HepG2 (cell line): ENCODE measurements around the gene HPS4. TPM values are rescaled to one million over a fixed set of nuclear protein-coding genes. Genes with fewer than 3 reads are reported as not detected.

Experiments used
- ATAC-seq: fragments of 200-7000 bp; cut with Tn5 transposase; 3 replicates; pipeline ENCODE4 v1.9.1; 2020; ENCODE audit warnings: mild to moderate bottlenecking, moderate library complexity
- BruUV-seq: library from RNA; stranded (reverse); fragments of 400-500 nt; replicated peaks from 2 replicates; lab custom pipeline; 2021; lab: Mats Ljungman, UMichigan
- CTCF ChIA-PET: fragments of 300-600 bp; formaldehyde crosslinking; extraction: SDS; loops from one replicate; lab custom pipeline; 2021; ENCODE audit warnings: low total read pairs, inconsistent platforms, low intra/inter-chr PET ratio; lab: Yijun Ruan, JAX
- POLR2A ChIA-PET: fragments of 350-600 bp; sonication (Branson Sonifier 250); formaldehyde crosslinking; loops from one replicate; lab custom pipeline; 2020; ENCODE audit warnings: antibody characterized with exemption, inconsistent platforms; lab: Yijun Ruan, JAX
- DNase-seq: peaks from one replicate; pipeline ENCODE4 v3.0.0-alpha.2; 2015; ENCODE audit warnings: low spot score
- FAIRE-seq: peaks from 3 replicates; lab custom pipeline; 2011; peaks lifted over from hg19 to GRCh38; lab: Jason Lieb, UNC
- H2AFZ ChIP-seq: one replicate; pipeline ENCODE4 v1.6.1; 2011; ENCODE audit warnings: low read length, inconsistent platforms
- H3K27ac ChIP-seq: fragments of 300-600 bp; 3 replicates; pipeline ENCODE4 v1.8.0; 2011; ENCODE audit warnings: mixed run types, mild to moderate bottlenecking, mixed read lengths, low read length, inconsistent platforms; ENCODE audit not compliant: insufficient read depth; ENCODE audit errors: extremely low read length
- H3K27me3 ChIP-seq, 2 experiments: fragments of 200-600 bp in 1 of 2; 2 replicates in 1 of 2; 3 replicates in 1 of 2; pipeline versions ENCODE4 v1.6.0 to v1.8.0; 2011; ENCODE audit warnings: low read length in 2 of 2, mild to moderate bottlenecking in 2 of 2, moderate library complexity in 2 of 2, inconsistent platforms in 1 of 2; ENCODE audit not compliant: insufficient read depth in 2 of 2, control insufficient read depth in 1 of 2
- H3K36me3 ChIP-seq, 2 experiments: fragments of 200-600 bp in 1 of 2; replicated peaks in 1 of 2; 2 replicates in 1 of 2; 3 replicates in 1 of 2; pipeline versions ENCODE4 v1.5.1 to v1.8.0; 2011; ENCODE audit warnings: low read length in 2 of 2, inconsistent platforms in 1 of 2; ENCODE audit not compliant: insufficient read depth in 2 of 2, control insufficient read depth in 1 of 2
- H3K4me1 ChIP-seq: 2 replicates; pipeline ENCODE4 v1.5.1; 2012; ENCODE audit warnings: low read length, inconsistent platforms; ENCODE audit not compliant: insufficient read depth
- H3K4me2 ChIP-seq: 2 replicates; pipeline ENCODE4 v1.6.0; 2011; ENCODE audit warnings: low read depth, low read length, inconsistent platforms
- H3K4me3 ChIP-seq, 3 experiments: fragments of 200-600 bp in 1 of 3; sonication (generic), shearing (Covaris generic) in 1 of 3; replicated peaks in 1 of 3; 2 replicates each; pipeline ENCODE4 v1.5.1; 2011 to 2016; ENCODE audit warnings: low read length in 3 of 3, inconsistent platforms in 2 of 3, low read depth in 2 of 3, mild to moderate bottlenecking in 2 of 3, control low read depth in 1 of 3, mixed read lengths in 1 of 3; ENCODE audit not compliant: insufficient read depth in 1 of 3
- H3K79me2 ChIP-seq: one replicate; pipeline ENCODE4 v1.6.1; 2011; ENCODE audit warnings: low read length, inconsistent platforms; ENCODE audit not compliant: insufficient read depth
- H3K9ac ChIP-seq: 2 replicates; pipeline ENCODE4 v1.6.0; 2011; ENCODE audit warnings: mild to moderate bottlenecking, low read depth, low read length, inconsistent platforms; ENCODE audit not compliant: insufficient read depth
- H3K9me3 ChIP-seq: 2 replicates; pipeline ENCODE4 v1.5.1; 2012; ENCODE audit warnings: mild to moderate bottlenecking, low read length
- H4K20me1 ChIP-seq: 2 replicates; pipeline ENCODE4 v1.6.0; 2011; ENCODE audit warnings: inconsistent platforms, mild to moderate bottlenecking, low read length, moderate library complexity; ENCODE audit not compliant: insufficient read depth
- ZNF546 ChIP-seq: sonication (generic); formaldehyde crosslinking; conservative IDR thresholded peaks from 2 replicates; pipeline ENCODE4 v1.8.1; 2023; ENCODE audit warnings: mild to moderate bottlenecking, missing genetic modification reagents
- ZNF644 ChIP-seq: IDR thresholded peaks from 2 replicates; pipeline ENCODE4 v1.6.1; 2016; ENCODE audit warnings: low read depth
- WGBS: methylation state at CpG from one replicate; pipeline ENCODE4 v1.1.6; 2017; ENCODE audit warnings: low lambda C conversion rate; 5-methylcytosine and 5-hydroxymethylcytosine counted together
- in situ Hi-C: cut with HindIII; loops from 2 replicates; pipeline ENCODE4 v1.10.0; 2017; ENCODE audit warnings: low pct_unique_long_range_greater_than_20kb; ENCODE audit not compliant: extremely low pct_ligation_motif_present
- intact Hi-C: fragments of 100-400 bp; cut with micrococcal nuclease; formaldehyde crosslinking; loops from one replicate; pipeline ENCODE4 v1.10.0; 2022; ENCODE audit not compliant: unreplicated experiment
- polyA plus RNA-seq, 8 experiments: library from polyadenylated mRNA; depleted of rRNA in 3 of 8; stranded (reverse) in 7 of 8; unstranded in 1 of 8; fragments of >200 nt; fragmentation: Illumina TruSeq in 4 of 8; extraction: Trizol in 4 of 8; gene quantifications; 2 replicates each; pipeline versions ENCODE4 v1.2.1 to v1.2.3, GENCODE V29; 2011 to 2016; ENCODE audit warnings: low read depth in 4 of 8, missing spikeins in 1 of 8, mixed read lengths in 1 of 8; ENCODE audit not compliant: insufficient read depth in 1 of 8
- total RNA-seq, 5 experiments: library from RNA; depleted of rRNA; stranded (reverse); fragments of >200 nt; fragmentation: Illumina TruSeq; extraction: Trizol; gene quantifications; 2 replicates each; pipeline ENCODE4 v1.2.3, GENCODE V29; 2016; ENCODE audit warnings: low read depth in 1 of 5
- TF ChIP-seq, protein P1 (sequence below): sonication (generic); formaldehyde crosslinking; IDR thresholded peaks from 2 replicates; pipeline ENCODE4 v1.4.0; 2020; ENCODE audit warnings: low read depth, missing genetic modification reagents

Gene HPS4
- total and polyA plus RNA-seq, 2 of the 13 experiments (the other 11 are each of a cell fraction or from before 2014, with no cell fraction given): 27.4 to 34.0 TPM

DNA sequence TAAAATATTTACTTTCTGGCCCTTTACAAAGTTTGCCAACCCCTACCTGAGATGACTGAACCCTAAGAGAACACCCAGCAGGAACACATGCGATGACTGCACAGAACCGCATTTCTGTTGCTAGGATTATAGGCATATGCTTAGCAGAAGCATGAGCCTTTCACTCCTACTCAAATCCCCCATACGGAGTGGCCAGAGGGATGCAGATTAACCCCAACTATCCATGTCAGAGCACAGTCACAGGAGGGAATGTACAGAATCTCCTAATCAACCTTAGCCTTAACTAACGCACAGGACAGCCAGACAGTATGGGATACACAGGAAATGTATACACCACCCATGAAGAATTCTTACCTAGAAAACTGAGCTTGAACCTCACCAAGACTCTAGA lies 6.2 kb downstream of the HPS4 start:
- H3K36me3 ChIP-seq: peaks cover 0 to 40% of the 10 kb centered on the region in 2 experiments; a peak in 4 of 5 replicates
- H3K79me2 ChIP-seq: peaks cover 70% of the 10 kb centered on the region
- no TSS peak for BruUV-seq
- H3K4me1 ChIP-seq: peaks cover 56% of the 10 kb centered on the region
- FAIRE-seq: no peak
- ChIA-PET CTCF (no interaction called here), POLR2A (no interaction called here)
- intact Hi-C loops (loop anchor here (5.0 kb wide), 1 partner anchor 35 kb away; the partner anchor contains the start of gene TFIP11), in situ Hi-C loops (no loop called here)
- no peak overlapping the region for H2AFZ ChIP-seq
- H3K4me3 ChIP-seq: no peak overlapping the region; a peak in 1 of 6 replicates
- no peaks in the 10 kb centered on the region for H3K27me3 ChIP-seq
- peak overlapping the region; percentile 26; the same call in 1 of the 2 replicates for H3K4me2 ChIP-seq
- H3K9ac ChIP-seq: no peak overlapping the region; the same call in 1 of the 2 replicates
- H3K9me3 ChIP-seq: no peaks in the 10 kb centered on the region
- peak overlapping the region; percentile 8 for H3K27ac ChIP-seq
- TF ChIP-seq ZNF644 (CRISPR knock-in tag) (no peak), ZNF546 (CRISPR knock-in tag) (no peak)
- TF ChIP-seq, protein P1, sequence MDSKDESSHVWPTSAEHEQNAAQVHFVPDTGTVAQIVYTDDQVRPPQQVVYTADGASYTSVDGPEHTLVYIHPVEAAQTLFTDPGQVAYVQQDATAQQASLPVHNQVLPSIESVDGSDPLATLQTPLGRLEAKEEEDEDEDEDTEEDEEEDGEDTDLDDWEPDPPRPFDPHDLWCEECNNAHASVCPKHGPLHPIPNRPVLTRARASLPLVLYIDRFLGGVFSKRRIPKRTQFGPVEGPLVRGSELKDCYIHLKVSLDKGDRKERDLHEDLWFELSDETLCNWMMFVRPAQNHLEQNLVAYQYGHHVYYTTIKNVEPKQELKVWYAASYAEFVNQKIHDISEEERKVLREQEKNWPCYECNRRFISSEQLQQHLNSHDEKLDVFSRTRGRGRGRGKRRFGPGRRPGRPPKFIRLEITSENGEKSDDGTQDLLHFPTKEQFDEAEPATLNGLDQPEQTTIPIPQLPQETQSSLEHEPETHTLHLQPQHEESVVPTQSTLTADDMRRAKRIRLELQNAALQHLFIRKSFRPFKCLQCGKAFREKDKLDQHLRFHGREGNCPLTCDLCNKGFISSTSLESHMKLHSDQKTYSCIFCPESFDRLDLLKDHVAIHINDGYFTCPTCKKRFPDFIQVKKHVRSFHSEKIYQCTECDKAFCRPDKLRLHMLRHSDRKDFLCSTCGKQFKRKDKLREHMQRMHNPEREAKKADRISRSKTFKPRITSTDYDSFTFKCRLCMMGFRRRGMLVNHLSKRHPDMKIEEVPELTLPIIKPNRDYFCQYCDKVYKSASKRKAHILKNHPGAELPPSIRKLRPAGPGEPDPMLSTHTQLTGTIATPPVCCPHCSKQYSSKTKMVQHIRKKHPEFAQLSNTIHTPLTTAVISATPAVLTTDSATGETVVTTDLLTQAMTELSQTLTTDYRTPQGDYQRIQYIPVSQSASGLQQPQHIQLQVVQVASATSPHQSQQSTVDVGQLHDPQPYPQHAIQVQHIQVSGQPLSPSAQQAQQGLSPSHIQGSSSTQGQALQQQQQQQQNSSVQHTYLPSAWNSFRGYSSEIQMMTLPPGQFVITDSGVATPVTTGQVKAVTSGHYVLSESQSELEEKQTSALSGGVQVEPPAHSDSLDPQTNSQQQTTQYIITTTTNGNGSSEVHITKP (CRISPR knock-in tag): no peak
- 43% methylated on average over 4 of the region's 4 CpGs for WGBS
- ATAC-seq: no peak
- no peaks in the 10 kb centered on the region for H4K20me1 ChIP-seq
- DNase-seq: no peak
